Measurements from ENCODE around the gene EFCAB8. TPM values are rescaled to one million over a fixed set of nuclear protein-coding genes. Genes with fewer than 3 reads are reported as not detected.

Gene EFCAB8, protein sequence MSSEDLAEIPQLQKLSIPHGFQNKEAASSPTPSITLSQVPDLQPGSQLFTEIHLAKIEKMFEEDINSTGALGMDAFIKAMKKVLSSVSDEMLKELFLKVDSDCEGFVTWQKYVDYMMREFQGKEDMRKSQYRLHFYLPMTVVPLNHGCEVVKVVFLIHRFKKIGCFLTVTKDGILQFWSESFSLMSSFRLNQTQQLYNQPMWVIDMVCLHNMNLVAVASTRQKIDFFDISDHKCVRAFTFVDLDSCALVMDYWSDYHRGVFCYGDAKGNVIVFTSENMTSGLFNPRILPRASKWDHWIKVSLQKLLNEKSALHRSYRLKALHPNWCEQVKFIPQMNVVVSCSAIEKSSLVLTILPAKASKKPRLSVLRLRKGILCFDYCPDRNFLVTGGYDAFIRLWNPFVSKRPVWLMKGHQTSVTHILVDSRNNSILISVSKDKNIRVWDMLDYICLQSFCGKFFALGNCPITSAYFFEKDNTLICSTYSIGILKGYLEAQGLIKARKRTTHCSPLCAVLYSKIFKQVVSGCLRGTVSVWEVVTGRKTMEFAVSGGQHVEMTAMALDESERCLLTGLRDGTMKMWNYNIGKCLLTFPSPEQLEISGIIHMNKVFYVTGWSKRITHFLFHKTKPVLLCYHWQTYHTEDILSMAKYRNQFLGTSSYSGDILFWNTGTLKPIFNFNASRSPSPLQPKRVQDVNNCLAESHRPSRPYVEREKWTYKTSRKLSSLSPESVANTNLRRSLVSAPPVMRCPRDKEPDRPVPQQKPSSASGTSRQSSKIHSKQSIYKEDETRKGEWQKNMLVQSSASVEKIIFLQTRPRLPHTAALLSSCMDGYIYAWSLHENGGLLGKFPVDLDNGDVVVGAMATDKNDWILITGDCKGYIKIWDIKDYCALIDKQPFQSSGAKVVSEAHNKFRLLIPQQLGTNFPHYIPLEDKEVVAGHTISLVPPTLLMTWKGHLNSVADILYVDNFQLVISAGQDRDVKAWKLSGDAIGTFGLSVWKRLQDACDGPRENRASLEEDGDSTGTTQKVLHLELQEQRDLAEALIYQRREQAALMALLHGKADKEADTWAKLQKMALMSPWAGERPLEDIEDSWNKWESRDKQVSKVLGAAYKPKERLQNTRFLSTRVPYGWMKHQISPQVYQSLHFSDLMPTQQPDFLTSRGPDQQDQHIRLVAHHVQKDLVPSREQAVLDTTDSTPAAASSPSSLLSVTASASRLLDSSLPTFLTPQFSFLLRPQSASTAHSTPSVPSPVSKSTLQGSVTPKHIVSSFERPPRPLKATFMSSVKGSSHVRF
- not detected for total RNA-seq

DNA sequence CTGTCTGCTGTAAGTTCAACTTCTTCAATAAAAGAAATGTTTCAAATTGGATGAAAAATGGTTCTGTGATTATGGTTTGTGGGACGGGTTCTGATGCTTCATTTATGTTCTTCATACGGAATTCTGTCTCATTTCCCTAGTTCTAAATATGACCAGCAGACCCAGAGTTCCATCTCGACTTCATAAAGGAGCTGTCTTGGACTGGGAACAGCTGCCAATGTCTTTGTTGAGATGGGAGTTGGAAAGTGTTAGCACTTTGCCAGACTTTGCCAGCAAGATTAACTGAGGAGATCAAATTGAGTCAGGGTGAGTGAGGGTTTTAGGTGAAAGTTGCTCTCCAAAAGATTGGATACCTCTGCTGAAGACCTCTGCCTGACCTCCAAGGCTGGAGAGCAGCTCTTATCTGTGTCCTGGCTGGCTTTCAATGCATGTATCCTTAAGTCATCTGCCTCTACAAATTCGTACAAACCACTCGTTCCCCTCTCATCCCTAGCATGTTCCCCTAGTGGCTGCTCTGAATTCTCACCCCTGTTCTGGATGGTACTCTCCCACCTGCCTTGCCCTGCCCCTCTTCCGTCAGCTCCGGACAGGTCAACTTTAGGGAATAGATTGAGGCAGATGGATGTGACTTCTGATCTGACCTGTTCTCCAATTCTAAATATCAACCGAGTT, at the start of gene EFCAB8:
Gene EFCAB8, plus strand, starts transcription at position 223 of the 672 bp plus-strand sequence. CDS start 4,870 bp downstream, outside the sequence.
- FAIRE-seq, result no peak
- DNase-seq (ENCODE audit: low spot score in 2 of 2), result no peak

DNA sequence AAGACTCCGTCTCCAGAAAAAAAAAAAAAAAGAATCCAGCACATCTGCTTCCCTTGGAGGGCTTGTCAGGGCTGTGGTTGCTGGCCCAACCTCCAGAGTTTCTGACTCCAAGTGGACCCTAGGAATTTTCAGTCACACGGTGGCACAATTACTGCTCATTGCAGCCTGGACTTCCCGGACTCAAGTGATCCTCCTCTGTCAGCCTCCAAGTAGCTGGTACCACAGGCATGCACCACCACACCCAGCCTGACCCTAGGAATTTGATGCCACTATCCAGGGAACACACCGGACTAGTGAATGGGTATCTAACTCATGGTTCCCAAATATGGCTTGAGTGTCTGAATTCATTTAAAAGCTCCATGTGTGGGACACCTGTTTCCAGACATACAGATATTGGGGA, 48.8 kb upstream of the EFCAB8 start:
- no peak for DNase-seq (ENCODE audit: low spot score in 2 of 2)
- no peak for FAIRE-seq

DNA sequence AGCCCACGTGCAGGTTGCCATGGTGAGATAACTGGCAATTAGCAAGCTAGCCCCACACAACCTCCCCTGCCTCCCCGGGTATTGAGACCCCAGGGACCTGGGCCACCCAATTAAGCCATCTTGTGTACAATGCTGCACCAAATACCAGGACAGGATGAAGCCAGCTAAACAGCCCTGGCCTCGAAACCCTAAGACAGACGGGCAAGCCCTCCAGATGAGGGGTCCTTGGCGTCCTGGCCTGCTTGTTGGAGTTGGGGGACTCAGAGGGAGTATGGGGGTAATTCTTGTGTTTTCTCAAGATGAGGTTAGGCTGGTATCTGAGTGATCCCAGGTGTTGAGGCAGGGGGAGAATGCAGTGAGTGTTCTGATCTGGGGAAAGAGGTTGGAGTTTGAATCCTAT, 47.8 kb upstream of the EFCAB8 start:
- DNase-seq (ENCODE audit: low spot score in 2 of 2), result no peak
- FAIRE-seq, result no peak

DNA sequence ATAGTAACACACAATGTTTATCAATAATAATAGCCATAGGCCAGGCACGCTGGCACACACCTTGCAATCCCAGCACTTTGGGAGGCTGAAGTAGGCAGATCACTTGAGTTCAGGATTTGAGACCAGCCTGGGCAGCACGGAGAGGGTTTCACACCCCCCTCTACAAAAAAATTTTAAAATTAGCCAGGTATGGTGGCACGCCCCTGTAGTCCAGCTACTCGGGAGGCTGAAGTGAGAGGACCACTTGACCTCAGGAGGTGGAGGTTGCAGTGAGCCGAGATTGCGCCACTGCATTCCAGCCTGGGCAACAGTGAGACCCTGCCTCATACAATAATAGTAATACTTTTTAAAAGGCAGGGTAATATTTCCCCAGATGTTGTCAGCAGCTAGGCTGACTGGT, 46.8 kb upstream of the EFCAB8 start:
- no peak for FAIRE-seq
- DNase-seq (ENCODE audit: low spot score in 2 of 2), result no peak

DNA sequence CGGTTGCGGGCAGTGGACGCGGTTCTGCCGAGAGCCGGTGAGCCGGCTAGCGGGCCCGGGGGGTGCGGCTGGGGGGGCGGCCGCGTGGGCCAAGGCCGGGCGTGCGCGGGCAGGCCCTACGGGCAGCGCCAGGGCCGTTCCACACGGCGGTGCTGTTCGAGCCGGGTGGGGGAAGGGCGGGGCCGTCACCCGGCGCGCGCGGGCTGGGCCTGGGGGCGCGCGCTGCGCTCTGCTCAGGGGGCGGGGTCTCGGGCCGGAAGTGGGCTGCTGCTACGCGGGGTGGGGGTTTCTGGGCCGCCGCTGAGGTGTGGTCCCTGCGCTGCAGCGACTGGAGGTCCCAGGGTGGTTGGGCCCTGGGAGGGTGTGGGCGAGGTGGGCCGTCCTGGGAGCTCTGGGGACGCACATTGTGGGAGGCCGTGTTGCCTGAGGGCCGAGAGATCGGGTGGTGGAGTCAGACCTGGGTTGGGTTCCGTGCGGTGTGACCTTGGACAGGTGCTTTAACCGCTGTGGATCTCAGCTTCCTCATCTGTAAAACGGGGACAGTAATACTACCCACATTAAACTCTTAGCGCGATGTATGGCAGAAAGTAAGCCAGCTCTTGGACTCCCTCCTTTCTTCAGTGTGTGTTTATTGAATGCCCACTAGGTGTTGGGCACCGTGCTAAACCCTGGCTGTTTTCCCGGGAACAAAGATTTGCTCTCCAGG, 38.6 kb upstream of the EFCAB8 start:
- FAIRE-seq, result no peak
- DNase-seq (ENCODE audit: low spot score in 2 of 2), result no peak

DNA sequence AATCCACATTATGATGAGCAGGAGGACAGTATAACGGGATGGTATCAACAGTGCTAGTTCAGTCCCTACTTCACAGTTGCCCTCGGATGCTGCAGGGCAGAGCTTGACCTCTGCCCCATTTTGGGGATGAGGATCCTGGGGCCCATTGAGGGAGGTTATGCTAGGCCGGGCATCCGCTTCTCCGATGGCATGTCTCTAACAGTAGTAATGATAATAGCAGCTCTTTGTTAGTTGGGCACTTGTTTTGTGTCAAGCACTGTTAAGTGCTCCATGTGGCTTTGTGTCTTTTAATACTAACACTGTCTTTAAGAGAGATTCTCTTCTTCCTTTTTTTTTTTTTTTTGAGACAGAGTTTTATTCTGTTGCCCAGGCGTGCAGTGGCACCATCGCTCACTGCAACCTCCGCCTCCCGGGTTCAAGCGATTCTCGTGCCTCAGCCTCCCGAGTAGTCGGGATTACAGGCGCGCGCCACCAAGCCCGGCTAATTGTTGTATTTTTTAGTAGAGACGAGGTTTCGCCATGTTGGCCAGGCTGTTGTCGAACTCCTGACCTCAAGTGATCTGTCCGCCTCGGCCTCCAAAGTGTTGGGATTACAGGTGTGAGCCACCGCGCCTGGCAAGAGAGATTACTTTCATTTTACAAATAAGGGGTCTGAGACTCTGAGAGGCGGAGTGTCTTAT, 37.9 kb upstream of the EFCAB8 start:
- FAIRE-seq, result no peak
- DNase-seq (ENCODE audit: low spot score in 2 of 2), result no peak

DNA sequence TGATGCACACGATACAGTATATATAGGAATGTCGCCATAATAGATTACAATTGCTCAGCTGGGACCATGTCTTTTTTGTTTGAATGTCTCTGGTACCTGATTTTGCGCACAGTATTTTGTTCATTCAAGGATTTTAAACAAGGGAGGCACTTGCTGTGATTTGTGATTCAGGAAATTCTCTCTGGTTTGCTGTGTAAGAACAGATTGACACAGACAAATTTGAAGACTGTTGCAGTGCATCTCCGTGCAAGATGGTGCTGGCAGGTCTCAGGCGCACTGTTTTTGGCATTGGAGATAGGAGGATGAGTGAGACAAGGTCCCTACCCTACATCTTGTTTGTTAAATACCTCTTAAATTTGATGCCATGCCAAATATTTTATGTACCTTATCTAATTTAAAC, 36.5 kb upstream of the EFCAB8 start:
- FAIRE-seq (no peak), DNase-seq (ENCODE audit: low spot score in 2 of 2) (no peak)

DNA sequence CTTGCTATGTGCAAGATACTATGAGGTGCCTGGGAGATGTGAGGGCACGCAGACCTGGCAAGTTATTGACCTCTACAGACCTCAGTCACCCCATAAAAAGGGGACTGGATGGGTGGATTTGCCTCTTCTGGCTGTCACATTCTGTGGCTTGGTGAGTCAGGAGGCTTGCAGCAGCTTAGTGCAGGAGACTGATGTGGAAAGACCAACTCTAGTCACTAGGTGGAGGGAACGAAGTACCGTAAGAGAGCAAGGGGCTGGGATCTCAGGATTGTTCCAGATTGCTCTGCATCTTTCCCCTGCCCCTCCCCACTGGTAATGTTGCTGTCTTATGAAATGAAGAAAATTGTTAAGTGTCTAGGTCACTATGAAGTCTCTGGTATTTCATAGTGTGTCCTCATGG, 35.6 kb upstream of the EFCAB8 start:
- FAIRE-seq (no peak), DNase-seq (ENCODE audit: low spot score in 2 of 2) (no peak)

DNA sequence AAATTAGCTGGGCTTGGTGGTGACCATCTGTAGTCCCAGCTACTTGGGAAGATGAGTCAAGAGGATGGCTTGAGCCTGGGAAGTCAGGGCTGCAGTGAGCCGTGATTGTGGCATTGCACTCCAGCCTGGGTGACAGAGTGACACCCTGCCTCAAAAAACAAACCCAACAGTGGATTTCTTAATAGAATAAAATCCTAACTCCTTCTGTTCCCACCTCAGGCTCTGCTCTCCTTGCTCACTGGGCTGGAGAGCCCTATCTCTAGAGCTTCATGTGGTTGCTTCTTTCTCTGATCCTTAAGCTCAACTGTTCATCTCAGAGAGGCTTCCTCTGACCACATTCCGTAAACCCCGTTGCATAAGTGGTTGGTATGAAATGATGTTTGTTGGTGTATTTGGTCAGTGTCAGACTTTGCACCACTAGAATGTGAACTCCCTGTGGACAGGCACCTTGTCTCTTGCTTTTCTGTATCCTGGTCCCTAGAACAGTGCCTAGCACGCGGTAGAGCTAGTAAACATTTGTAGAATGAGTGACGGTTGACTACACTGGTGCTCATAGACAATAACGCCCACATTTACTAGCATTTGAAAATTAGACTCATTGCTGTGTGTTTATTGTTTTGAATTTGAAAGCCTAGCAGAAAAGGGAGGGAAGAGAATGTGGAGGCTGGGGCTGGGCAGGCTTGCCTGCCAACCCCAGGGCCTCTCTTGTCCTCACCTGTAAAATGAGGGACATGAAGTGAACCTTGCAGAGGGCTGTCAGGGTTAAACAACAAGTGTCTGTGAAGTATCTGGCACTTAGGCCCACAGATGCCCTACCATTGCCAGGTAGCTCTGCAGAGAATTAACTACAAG, 34.8 kb upstream of the EFCAB8 start:
- DNase-seq (ENCODE audit: low spot score in 2 of 2) (no peak), FAIRE-seq (no peak)

DNA sequence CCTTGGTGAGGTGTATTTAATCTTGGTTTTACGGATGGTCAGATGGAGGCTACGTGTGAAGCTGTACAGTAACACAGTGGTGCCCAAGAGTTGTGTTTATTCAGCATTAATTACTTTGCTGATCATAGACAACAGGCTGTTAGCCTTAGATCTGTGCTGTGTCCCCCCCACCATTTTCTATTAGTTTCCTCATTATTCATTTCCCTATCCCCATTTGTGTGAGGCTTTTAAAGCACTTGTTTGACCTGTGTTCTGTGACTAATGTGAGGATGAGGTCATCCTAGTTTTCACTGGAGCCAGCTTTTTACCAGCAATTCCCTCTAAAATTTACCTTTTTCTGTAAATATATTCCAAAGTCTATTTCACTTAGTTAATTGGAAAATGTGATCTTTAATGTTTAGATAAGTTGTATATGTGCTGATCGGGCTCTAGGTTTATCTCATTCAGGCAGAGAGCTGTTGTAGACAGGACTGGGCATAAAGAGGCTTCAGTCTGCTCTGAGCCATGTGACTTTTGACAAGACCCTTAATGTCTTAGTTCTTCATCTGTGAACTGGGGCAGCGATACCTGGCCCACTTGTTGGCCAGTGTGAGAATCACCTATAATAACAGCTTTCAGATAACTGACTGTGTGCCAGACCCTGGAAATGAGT, 30.6 kb upstream of the EFCAB8 start:
- no peak for DNase-seq (ENCODE audit: low spot score in 2 of 2)
- no peak for FAIRE-seq

DNA sequence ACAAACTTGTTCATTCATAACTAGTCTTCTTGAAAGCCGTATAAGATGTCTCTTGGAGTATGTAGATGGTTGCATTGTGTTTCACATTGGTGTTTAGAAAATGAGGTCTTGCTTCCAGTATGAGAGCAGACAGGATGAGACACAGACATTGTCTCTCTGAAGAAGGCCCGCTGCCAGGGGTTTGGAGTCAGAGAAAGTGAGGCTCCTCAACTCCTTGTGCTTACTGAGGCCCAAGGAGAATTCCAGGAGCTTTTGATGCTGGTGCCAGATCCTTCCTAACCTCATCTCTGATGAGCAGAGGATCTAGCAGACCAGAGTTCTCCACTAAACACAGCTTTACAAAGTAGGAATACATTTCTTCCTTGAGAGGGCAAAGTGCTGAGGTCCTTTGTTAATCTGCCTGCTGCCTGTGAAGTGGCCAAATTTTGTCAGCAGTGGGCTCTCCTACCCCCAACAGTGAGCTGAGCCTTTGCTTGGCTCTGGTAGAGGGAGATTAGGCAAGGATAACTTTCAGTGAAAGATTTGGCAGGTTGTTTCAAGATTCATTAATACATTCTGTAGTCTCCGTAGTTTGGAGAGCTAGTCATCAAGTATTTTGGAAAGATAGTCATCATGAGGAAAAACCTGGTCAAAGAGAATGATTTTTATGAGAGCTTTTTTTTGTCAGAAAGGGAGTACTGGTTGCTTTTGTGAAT, 29.3 kb upstream of the EFCAB8 start:
- no peak for DNase-seq (ENCODE audit: low spot score in 2 of 2)
- no peak for FAIRE-seq

DNA sequence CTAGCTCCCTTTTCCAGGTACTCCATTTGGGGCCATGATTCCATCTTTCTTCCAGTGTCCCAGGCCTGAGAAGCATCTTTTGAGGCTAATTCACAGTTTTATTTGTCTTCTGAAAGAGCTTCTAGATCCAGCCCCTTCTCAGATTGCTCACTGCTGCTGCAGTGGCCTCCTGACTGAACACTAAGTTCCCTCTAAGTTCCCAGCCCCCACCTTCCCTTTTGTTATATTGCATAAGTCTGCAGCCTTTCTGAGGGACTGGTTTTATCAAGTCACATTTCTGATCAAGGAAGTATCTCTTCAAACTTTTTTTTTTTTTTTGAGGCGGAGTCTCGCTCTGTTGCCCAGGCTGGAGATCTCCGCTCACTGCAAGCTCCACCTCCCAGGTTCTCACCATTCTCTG, 28.3 kb upstream of the EFCAB8 start:
- no peak for DNase-seq (ENCODE audit: low spot score in 2 of 2)
- no peak for FAIRE-seq

DNA sequence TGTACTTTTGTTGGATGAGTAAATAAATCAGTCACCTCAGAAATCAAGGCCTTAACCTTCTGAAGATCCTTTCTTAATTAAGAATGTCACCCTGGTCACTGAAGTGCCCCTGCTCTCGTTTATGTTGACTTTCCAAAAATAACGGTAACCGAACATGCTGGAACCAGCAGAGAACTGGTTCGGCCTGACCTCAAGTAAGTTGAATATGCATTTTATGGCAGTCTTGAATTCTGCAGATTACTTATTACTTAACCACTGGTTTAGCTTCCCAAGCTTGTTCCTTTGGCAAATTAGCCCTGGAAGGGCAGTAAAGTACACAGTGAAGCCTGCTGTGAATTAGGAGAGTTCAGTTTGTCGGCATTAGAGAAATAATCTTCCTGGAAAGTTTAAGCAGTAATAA, 26.7 kb upstream of the EFCAB8 start:
- no peak for FAIRE-seq
- DNase-seq (ENCODE audit: low spot score in 2 of 2), result no peak

DNA sequence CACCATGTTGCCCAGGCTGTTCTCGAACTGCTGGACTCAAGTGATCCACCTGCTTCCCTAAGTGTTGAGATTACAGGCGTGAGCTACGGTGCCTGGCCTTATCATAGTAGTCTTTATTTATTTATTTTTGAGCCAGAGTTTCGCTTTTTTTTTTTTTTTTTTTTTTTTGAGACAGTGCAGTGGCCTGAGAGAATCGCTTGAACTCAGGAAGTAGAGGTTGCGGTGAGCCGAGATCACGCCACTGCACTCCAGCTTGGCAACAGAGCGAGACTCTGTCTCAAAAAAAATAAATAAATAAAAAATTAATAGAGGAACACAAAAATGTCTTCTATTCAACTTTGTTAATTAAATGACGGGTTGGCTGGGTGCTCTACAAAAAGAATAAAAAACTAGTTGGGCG, 26.1 kb upstream of the EFCAB8 start:
- DNase-seq (ENCODE audit: low spot score in 2 of 2) (no peak), FAIRE-seq (no peak)

DNA sequence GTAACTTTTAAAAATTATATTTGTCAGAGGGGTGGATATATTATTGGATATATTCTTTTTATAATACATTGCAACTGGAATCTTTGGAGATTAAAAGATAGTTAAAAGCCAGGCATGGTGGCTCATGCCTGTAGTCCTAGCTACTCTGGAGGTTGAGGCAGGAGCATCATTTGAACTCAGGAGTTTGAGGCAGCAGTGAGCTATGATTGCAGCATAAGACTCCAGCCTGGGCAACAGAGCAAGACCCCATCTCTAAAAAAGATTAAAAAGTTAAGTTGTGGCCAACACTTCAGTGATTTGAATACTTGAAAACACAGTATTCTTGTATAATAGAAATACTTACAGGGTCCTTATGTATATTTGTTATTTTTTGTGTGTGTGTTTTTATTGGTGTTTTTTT, 23.8 kb upstream of the EFCAB8 start:
- FAIRE-seq (no peak), DNase-seq (ENCODE audit: low spot score in 2 of 2) (no peak)

DNA sequence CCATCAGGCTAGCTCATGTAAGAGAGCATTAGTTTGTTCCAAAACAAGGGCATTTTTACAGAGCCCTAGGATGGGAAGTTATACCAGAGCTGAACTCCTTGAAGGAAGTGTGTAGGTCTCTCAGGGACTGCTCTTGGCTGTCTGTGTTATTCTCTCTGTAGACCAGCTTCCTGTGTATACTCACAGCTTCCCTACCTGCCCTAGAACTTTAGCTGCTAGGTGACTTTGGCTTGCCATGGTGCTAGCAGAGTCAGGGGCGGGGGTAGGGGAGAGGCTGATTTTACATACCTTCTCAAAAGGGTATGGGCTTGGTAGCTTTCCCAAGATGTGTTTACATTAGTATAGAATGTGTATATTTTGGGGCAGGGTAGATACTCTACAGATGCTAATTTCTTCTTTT, 21.6 kb upstream of the EFCAB8 start:
- FAIRE-seq (no peak), DNase-seq (ENCODE audit: low spot score in 2 of 2) (no peak)
